ENCODE data around the gene SNTB2. TPM values are rescaled to one million over a fixed set of nuclear protein-coding genes. Genes with fewer than 3 reads are reported as not detected.
"Not testable (repeated sequence)": the region's sequence is repeated elsewhere in the genome, so short reads cannot be mapped to it uniquely, and the experiment has no call there.

The SNTB2 gene
- polyA plus RNA-seq, 3 donors = 11.5 to 13.2 (median 12.9) TPM

DNA sequence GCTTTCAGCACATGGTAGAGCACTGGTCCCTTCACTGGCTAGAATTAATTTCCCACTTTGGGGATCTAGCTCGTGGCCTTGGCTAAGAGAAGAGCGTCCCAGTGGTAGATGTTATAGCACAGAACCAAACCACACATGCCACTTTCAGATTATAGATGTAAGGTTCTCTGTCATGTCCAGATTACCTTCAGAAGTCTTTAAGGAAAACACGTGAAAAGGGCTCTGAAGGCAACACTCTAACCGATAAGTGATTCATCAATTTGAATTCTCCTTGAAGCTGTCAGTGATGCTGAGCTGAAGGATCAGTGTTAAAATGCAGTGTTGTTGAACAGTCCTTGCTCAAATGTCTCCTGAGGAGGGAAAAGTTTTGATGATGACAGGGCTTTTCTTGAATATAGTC, 80.7 kb downstream of the SNTB2 start:
- DNase-seq (ENCODE audit: extremely low read depth in 1 of 11, low read depth in 9 of 11, low spot score in 4 of 11) = no peak

DNA sequence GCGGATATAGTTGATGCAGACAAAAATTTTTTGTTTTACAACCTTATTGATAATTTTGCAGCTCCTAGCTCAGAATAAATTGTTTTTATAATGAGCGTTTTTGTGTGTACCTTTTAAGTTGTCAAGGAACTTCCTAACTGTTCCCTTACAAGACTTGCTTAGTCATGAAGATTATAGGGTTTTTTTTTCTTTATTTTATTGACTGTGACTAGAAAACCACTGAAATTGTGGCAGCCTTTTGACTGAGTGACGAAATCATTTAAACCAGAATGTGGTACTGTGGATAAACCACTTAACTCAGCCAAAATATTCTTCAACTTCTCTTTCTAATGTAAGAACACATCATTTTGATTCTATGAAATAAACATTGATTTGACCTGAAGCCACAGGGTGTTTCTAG, 83.4 kb downstream of the SNTB2 start:
- no peak for DNase-seq (ENCODE audit: extremely low read depth in 1 of 11, low read depth in 9 of 11, low spot score in 4 of 11)

DNA sequence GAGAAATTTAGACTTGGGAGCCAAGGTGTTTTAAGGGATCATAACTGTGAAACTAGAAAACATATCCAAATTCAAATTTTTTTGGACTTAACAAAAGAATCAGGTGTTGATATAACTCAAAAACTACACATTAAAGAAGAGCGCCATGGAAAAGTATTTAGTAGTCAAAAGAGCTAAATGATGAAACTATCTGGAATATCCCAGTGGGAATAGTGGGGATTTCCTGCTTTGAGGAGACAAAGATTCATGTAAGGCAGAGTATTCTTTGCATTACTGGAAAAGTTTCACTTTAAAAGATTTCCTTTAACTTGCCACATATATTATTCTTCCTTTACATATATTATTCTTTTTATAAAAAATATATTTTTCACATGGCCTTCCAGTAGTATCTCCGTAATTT, 83.9 kb downstream of the SNTB2 start:
- DNase-seq (ENCODE audit: extremely low read depth in 1 of 11, low read depth in 9 of 11, low spot score in 4 of 11) = no peak

DNA sequence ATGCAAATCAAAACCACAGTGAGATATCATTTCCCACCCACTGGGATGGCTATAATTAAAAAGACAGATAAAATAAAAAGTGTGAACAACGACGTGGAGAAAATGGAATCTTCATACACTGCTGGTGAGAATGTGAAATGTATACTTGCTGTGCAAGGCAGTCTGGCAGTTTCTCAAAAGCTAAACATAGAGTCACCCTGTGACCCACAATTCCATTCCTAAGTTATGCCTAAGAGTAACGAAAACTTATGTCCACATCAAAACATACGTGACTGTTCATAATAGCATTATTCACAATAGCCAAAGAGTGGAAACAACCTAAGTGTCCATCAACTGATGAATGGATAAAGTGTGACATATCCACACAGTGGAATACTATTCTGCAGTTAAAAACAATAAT, 86.0 kb downstream of the SNTB2 start:
- DNase-seq (ENCODE audit: extremely low read depth in 1 of 11, low read depth in 9 of 11, low spot score in 4 of 11) = no peak

DNA sequence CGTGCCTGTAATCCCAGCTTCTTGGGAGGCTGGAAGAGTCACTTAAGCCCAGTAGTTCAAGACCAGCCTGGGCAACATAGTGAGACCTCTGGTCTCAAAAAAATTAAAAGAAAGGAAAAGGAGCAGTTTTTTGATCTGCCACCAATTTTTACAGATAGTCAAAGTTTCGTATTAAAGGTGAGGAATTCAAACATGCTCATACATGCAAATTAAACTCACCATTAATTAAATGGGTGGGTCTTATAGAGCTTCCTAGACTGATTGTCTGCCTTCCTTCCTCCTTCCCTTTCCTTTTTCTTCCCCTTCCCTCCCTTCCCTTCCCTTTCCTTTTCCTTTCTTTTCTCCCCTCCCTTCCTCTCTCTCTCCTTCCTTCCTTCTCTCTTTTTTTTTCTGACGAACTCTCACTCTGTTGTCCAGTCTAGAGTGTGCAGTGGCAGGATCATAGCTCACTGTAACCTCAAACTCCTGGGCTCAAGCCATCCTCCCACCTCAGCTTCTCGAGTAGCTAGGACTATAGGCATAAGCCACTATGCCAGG, 87.8 kb downstream of the SNTB2 start:
- no peak for DNase-seq (ENCODE audit: extremely low read depth in 1 of 11, low read depth in 9 of 11, low spot score in 4 of 11)

DNA sequence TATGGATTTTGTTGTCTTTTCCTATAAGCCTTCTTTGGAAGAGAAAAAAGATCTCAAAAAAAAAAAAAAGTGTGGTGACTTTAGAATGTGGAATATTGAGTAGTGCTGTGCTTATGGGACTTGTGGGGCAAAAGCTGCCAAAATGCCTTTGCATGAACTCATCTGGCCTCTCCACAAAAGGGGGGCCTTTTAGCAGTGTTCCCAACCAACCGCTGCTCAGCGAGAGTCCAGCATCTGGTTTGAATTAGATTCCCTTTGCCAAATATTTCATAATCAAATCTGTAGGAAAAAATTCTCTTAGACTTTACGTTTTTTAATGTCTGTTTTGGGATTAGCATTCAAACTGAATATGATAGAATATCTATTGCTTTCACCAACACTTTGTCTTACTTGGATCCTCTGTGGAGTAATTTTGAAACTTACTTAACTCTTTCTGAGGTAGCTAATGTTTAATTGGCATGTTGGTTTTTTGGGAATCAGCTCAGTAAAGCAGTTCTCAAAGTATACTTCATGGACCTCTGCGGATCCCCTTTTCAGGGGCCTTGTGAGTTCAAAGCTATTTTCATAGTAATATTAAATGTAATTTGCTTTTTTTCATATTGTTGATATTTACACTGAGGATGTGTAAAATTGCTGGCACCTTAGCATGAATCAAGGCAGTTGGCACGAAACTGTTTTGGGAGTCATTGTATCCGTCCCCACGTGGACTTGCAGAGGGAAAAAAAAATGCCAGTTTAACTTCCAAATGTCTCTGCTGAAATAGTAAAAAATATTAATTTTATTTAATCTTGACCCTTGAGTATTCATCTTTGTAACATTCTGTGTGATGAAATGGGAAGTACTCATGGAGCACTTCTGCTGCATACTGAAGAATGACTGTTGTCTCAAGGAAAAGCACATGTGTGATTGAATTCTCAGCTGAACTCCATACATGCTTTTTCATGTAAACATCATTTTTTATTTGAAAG, 89.5 kb downstream of the SNTB2 start:
- DNase-seq (ENCODE audit: extremely low read depth in 1 of 11, low read depth in 9 of 11, low spot score in 4 of 11) = peak in 4 of 11 donors; percentile 7 to 19 (median 7)

DNA sequence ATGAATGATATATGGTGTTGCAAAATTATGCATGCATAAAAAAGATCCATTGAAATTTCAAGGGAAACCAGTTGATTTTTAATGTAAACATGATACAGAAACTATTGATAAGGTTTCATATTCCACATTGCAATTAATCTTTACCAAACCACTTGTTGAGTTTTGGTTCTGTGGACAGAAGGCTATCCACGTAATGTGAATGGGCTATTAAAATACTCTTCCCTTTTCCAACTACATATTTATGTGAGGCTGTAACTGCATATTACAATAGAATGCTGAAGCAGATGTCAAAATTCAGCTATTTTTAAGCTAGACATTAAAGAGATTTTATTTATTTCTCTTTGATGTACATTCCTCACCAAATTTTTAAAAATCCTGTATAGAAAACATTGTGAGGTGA, 90.4 kb downstream of the SNTB2 start:
- no peak for DNase-seq (ENCODE audit: extremely low read depth in 1 of 11, low read depth in 9 of 11, low spot score in 4 of 11)

DNA sequence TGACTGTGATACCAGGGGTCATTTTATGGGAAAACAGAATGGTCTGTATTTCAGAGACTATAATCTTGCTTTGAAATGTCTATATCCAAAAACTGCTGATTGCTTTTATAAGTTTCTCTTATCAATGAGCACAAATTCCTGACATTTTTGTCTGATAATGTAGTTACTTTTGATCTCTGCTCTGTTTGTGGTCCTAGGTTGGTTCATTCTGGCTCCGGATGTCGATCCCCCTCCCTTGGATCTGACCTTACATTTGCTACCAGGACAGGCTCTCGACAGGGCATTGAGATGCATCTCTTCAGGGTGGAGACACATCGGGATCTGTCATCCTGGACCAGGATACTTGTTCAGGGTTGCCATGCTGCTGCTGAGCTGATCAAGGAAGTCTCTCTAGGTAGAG, 96.9 kb downstream of the SNTB2 start:
- no peak for DNase-seq (ENCODE audit: extremely low read depth in 1 of 11, low read depth in 9 of 11, low spot score in 4 of 11)

DNA sequence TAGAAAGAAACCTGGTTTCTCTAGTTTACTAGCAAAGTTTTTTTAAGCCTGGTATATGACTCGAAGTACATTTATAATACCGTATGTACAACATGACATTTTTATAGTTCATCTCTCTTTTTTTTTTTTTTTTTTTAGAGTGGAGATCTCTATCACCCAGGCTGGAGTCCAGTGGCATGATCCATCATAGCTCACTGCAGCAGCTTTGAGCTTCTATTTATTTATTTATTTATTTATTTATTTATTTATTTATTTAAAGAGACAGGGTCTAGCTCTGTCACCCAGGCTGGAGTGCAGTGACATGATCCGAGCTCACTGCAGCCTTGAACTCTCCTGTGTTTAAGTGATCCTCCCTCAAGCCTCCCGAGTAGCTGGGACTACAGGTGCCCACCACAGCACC, 98.3 kb downstream of the SNTB2 start:
- DNase-seq (ENCODE audit: extremely low read depth in 1 of 11, low read depth in 9 of 11, low spot score in 4 of 11) = no peak

DNA sequence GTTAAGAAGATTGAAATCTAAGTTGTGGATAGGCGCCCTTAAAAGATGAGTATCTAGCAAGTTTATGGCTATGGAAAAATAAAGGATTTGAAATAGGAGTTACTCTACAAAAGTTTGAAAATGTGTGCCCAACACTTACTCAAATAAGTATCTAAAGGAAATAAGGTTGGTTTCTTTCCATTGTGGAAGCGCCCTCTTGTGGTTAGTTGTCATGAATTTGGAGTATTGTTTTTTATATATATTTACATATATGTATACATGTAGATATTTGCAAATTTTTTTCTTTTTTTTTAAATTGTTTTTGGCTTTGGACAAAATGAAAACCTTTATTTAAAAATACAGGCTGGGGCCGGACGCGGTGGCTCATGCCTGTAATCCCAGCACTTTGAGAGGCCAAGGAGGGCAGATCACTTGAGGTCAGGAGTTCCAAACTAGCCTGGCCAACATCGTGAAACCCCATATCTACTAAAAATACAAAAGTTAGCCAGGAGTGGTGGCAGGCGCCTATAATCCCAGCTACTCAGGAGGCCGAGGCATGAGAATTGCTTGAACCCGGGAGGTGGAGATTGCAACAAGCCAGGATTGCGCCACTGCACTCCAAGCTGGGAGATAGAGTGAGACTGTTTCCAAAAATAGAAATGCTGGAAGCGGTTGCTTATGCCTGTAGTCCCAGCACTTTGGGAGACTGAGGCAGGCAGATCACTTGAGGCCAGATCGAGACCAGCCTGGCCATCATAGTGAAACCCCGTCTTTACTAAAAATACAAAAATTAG, 100.2 kb downstream of the SNTB2 start:
- DNase-seq (ENCODE audit: extremely low read depth in 1 of 11, low read depth in 9 of 11, low spot score in 4 of 11) = peak in 10 of 11 donors; percentile 45 to 77 (median 58)

DNA sequence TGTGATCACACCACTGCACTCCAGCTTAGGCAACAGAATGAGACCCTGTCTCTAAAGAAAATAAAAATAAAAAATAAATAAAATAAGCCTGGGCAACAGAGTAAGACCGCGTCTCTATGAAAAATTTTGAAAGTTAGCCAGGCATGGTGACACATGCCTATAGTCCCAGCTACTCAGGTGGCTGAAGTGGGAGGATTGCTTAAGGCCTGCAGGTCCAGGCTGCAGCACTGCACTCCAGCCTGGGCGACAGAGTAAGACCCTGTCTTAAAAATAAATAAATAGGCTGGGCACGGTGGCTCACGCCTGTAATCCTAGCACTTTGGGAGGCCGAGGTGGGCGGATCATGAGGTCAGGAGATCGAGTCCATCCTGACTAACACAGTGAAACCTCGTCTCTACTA, 104.7 kb downstream of the SNTB2 start:
- not testable (repeated sequence) for DNase-seq (ENCODE audit: extremely low read depth in 1 of 11, low read depth in 9 of 11, low spot score in 4 of 11)

DNA sequence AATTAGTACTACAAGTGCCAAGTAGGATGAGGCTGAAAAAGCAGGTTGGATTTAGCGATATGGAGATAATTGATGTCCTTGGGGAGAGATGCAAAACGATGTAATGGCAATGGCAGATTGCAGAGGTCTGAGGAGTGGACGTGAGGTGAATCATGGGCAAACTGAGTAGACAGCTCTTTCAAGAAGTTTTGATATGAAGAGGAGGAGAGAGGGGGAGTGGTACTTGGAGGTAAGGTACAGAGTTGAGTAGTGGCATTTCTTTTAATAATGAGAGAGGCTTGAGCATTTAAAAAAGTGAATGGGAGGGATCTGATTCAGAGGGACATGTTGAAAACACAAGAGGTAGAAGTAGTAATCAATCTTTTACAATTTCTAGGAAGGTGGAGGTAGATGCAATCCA, 106.4 kb downstream of the SNTB2 start:
- DNase-seq (ENCODE audit: extremely low read depth in 1 of 11, low read depth in 9 of 11, low spot score in 4 of 11) = no peak

DNA sequence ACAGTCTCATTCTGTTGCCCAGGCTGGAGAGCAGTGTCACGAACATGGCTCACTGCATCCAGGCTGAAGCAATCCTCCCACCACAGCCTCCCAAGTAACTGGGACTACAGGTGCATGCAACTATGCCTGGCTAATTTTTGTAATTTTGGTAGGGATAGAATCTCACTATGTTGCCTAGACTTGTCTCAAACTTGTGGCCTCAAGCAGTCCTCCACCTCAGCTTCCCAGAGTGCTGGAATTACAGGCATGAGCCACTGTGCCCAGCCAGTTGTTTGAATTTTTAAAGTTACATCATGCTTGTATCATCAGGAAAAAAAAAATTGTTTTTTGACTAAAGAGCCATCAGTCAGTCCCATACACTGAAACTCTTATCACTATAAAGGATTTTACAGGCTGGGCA, 107.1 kb downstream of the SNTB2 start:
- DNase-seq (ENCODE audit: extremely low read depth in 1 of 11, low read depth in 9 of 11, low spot score in 4 of 11) = no peak

DNA sequence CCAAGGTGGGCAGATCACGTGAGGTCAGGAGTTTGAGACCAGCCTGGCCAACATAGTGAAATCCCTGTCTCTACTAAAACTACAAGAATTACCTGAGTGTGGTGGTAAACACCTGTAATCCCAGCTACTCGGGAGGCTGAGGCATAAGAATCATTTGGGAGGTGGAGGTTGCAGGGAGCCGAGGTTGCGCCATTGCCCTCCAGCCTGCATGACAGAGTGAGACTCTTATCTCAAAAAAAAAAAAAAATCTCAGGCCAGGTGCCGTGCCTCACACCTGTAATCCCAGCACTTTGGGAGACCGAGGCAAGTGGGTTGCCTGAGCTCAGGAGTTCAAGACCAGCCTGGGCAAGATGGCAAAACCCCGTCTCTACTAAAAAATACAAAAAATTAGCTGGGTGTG, 109.8 kb downstream of the SNTB2 start:
- DNase-seq (ENCODE audit: extremely low read depth in 1 of 11, low read depth in 9 of 11, low spot score in 4 of 11) = not testable (repeated sequence)

DNA sequence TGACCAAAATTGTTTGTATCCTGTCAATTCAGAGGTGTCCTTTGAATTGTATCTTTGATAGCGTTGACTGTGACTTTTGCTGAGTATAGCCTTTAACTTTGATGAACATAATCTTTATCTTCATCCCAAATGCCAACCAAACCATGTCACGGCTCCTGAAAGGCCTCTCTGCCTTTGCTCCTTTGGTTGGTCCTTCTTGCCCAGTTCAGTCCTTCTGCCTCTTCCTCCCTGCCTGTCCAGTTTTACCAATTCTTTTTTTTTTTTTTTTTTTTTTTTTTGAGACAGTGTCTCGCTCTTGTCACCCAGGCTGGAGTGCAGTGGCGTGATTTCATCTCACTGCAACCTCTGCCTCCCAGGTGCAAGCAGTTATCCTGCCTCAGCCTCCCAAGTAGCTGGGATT, 111.3 kb downstream of the SNTB2 start:
- DNase-seq (ENCODE audit: extremely low read depth in 1 of 11, low read depth in 9 of 11, low spot score in 4 of 11) = no peak

DNA sequence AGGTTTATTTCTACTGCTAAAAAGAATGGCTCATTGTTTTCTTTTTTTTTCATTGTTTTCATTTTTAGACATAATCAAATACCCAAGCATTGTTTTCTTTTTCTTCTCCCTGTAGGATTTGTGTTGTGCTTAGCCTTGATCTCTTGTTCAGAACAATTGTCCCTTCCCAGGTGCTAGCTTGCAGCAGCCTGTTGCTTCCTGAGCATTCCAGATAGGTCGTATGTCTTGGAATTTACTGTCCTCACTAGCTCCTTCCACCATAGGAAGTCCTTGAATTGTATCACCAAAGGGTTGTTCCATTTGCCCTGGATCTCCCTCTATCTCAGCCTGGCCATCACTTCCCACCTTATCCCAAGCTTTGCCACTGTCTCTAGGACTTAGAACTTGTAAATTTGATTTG, 114.2 kb downstream of the SNTB2 start:
- DNase-seq (ENCODE audit: extremely low read depth in 1 of 11, low read depth in 9 of 11, low spot score in 4 of 11) = no peak

DNA sequence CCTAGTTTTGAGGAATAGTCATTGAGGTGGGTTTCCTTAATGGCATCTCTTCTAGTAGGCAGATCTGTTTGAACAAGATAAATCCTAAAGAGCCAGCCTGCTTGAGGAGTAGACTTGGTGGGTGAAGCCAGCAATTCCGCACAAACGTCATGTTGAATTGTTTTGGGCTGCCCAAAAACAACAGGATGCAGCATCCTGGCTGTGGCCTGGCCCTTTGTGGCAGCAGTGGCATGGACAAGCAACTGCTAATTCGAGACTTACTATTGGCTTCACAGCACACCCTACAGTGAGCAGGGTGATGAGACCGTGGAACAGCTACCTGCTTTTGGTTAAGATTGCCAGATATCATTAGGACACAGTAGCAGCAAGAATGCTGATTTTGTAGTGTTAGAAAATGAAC, 114.9 kb downstream of the SNTB2 start:
- no peak for DNase-seq (ENCODE audit: extremely low read depth in 1 of 11, low read depth in 9 of 11, low spot score in 4 of 11)

DNA sequence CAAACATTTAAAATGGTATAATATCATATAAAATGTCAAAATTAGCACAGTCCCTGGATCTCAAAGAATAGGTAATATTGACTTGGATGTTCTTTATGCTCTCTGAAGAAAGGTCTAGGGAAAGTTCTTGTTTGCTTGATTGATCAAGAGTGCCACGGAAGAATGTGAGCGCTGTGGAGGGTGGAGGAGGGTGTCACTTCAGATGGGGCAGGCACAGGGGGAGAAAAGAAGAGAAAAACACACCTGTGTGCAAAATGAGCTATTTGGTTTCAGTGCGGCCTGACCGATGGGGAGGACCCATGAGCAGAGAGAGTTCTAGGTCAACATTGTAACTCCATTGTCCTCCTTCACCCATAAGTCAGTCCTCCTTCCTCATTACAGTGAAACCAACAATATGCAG, 115.3 kb downstream of the SNTB2 start:
- no peak for DNase-seq (ENCODE audit: extremely low read depth in 1 of 11, low read depth in 9 of 11, low spot score in 4 of 11)

DNA sequence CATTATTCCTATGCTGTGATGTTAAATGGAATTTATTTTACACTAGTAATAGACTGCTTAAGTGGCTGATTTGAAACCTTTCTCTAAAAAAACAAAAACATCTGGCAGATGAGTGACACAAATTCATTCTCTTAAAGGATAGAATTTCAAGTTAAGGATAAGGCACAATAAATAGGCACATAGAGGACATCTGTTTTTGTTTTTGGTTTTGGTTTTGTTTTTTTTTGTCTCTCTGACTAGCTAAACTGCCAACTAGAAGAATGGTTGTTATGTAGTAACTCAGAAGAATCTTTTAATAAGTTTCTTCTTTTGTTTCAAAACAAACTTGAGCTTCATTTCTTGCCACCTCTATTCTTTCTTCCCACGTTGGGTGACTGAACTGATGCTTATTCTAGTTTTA, 119.1 kb downstream of the SNTB2 start:
- no peak for DNase-seq (ENCODE audit: extremely low read depth in 1 of 11, low read depth in 9 of 11, low spot score in 4 of 11)

DNA sequence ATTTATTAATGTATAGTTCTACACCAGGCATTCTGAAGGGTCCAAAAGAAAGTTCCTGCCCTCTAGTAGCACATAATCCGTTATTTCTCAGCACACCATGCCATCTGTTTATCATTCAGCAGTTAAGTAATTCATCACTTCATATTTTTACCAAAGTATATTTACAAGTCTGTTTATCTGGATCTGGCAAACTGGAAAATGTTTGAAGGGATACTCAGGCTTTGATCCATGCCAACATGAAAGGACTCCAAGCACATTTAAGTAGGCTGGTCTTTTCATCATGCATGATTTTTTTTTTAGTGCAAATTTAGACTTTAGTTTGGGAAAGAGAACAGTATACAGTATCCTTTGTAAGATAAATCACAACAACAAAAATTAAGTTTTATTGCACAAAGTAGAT, 120.1 kb downstream of the SNTB2 start:
- no peak for DNase-seq (ENCODE audit: extremely low read depth in 1 of 11, low read depth in 9 of 11, low spot score in 4 of 11)
